Mesendoderm (in vitro differentiated cells): Measurements from ENCODE around the gene RWDD2A.

Source experiments
- DNase-seq: peaks from one replicate; pipeline ENCODE4 v3.0.0; 2013
- H2AK5ac ChIP-seq: 2 replicates; pipeline ENCODE4 v1.6.1; 2013; ENCODE audit warnings: low read length, inconsistent platforms
- H2BK120ac ChIP-seq: 2 replicates; pipeline ENCODE4 v1.6.1; 2013; ENCODE audit warnings: low read depth, mild to moderate bottlenecking, low read length, moderate library complexity, mixed read lengths
- H2BK15ac ChIP-seq: replicated peaks from 2 replicates; pipeline ENCODE4 v1.6.1; 2013; ENCODE audit warnings: low read depth, mild to moderate bottlenecking, moderate library complexity
- H2BK5ac ChIP-seq: 2 replicates; pipeline ENCODE4 v1.6.1; 2013; ENCODE audit warnings: low read length, inconsistent platforms
- H3K18ac ChIP-seq: 2 replicates; pipeline ENCODE4 v1.6.1; 2013; ENCODE audit warnings: mild to moderate bottlenecking, low read length, mixed read lengths
- H3K23ac ChIP-seq: one replicate; pipeline ENCODE4 v1.6.1; 2013; ENCODE audit warnings: low read length
- H3K27ac ChIP-seq: 2 replicates; pipeline ENCODE4 v1.5.1; 2013; ENCODE audit warnings: low read depth, mild to moderate bottlenecking, inconsistent platforms, low read length, moderate library complexity
- H3K27me3 ChIP-seq: 2 replicates; pipeline ENCODE4 v1.6.1; 2013; ENCODE audit warnings: low read length, control low read depth, mild to moderate bottlenecking, inconsistent platforms; ENCODE audit not compliant: insufficient read depth, poor library complexity
- H3K36me3 ChIP-seq: 2 replicates; pipeline ENCODE4 v1.6.1; 2013; ENCODE audit warnings: low read length, inconsistent platforms; ENCODE audit not compliant: control insufficient read depth, insufficient read depth
- H3K4ac ChIP-seq: one replicate; pipeline ENCODE4 v1.6.1; 2013; ENCODE audit warnings: low read depth, mild to moderate bottlenecking, low read length, moderate library complexity
- H3K4me1 ChIP-seq: 2 replicates; pipeline ENCODE4 v1.6.1; 2013; ENCODE audit warnings: low read depth, low read length, inconsistent platforms; ENCODE audit not compliant: control insufficient read depth
- H3K4me2 ChIP-seq: 2 replicates; pipeline ENCODE4 v1.6.1; 2013; ENCODE audit warnings: low read length
- H3K4me3 ChIP-seq: 2 replicates; pipeline ENCODE4 v1.5.1; 2013; ENCODE audit warnings: mild to moderate bottlenecking, low read length
- H3K56ac ChIP-seq: one replicate; pipeline ENCODE4 v1.6.1; 2013; ENCODE audit warnings: low read length
- H3K79me1 ChIP-seq: 2 replicates; pipeline ENCODE4 v1.6.1; 2013; ENCODE audit warnings: low read length, inconsistent platforms
- H3K79me2 ChIP-seq: 2 replicates; pipeline ENCODE4 v1.6.1; 2013; ENCODE audit warnings: mild to moderate bottlenecking, low read length; ENCODE audit not compliant: control insufficient read depth, insufficient read depth
- H3K9ac ChIP-seq: 2 replicates; pipeline ENCODE4 v1.6.1; 2013; ENCODE audit warnings: low read length, inconsistent platforms
- H4K5ac ChIP-seq: one replicate; pipeline ENCODE4 v1.6.1; 2013; ENCODE audit warnings: low read length
- H4K8ac ChIP-seq: one replicate; pipeline ENCODE4 v1.6.1; 2013; ENCODE audit warnings: low read depth, mild to moderate bottlenecking, control low read depth, low read length, moderate library complexity
- WGBS: extraction: QIAGEN DNeasy Blood & Tissue Kit; methylation state at CpG from one replicate; pipeline ENCODE4 v1.1.7; 2013; ENCODE audit warnings: low lambda C conversion rate, missing lambda C conversion rate; ENCODE audit not compliant: insufficient coverage; ENCODE audit errors: extremely low coverage; 5-methylcytosine and 5-hydroxymethylcytosine counted together

Gene RWDD2A

DNA sequence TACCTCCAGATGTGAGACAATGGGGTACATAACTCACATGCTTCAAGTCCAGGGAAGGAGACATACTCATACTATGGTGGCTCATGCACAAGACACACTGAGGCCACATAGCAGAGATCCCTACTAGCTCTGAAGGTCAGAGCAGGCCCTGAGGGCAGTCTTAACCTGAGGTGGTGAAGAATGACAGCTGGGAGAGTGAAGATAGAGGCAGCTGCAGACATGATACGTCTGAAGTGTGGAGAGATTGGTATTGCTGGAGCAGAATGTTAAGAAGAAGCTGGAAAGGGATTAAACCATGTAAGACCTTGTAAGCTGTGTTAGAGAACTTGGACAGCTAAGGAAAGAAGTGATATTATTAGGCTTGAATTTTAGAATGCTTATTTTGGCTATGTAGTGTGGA lies 33.0 kb upstream of the RWDD2A start:
- Histone ChIP-seq H3K27ac (no peak overlapping the region), H3K4ac (no peak overlapping the region), H3K56ac (no peak overlapping the region), H3K27me3 (no peaks in the 10 kb centered on the region), H2BK120ac (no peak overlapping the region), H2BK5ac (no peak overlapping the region), H4K8ac (no peak overlapping the region), H3K4me1 (no peaks in the 10 kb centered on the region), H3K4me2 (no peak overlapping the region), H3K23ac (no peak overlapping the region), H2AK5ac (no peak overlapping the region), H3K79me2 (no peaks in the 10 kb centered on the region), H3K4me3 (no peak overlapping the region), H3K18ac (no peak overlapping the region), H3K79me1 (no peaks in the 10 kb centered on the region), H3K36me3 (no peaks in the 10 kb centered on the region), H3K9ac (no peak overlapping the region), H4K5ac (no peak overlapping the region), H2BK15ac (no peak overlapping the region)
- WGBS: no CpG with 5 or more reads among the region's 1 CpG
- DNase-seq: peak; percentile 3

DNA sequence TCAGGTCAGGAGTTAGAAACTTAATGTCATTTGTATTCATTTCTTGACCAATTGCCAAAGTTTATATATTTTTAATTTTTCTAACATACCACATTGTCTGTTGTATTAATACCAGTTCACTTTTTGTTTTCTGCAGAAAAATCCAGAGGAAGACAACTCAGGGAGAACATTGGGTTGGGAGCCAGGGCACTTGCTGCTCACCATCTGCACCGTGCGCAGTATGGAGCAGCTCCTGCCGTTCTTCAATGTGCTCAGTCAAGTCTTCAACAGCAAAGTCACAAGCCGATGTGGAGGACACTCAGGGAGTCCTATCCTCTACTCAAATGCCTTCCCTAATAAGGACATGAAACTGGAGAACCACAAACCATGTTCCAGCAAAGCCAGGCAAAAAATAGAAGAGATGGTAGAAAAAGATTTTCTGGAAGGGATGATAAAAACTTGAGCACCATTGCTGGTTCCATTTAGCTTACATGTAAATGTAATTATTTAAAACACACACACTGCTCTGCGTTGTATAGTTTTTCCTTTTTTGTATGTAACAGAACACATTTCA lies 25.4 kb upstream of the RWDD2A start:
- no peak overlapping the region for H3K27ac ChIP-seq
- H3K79me1 ChIP-seq: no peaks in the 10 kb centered on the region
- no peak overlapping the region for H2BK15ac ChIP-seq
- H3K36me3 ChIP-seq: peaks cover 12% of the 10 kb centered on the region
- H4K5ac ChIP-seq: no peak overlapping the region
- H3K4me2 ChIP-seq: no peak overlapping the region
- H2AK5ac ChIP-seq: no peak overlapping the region
- H3K27me3 ChIP-seq: no peaks in the 10 kb centered on the region
- no peak for DNase-seq
- no peak overlapping the region for H3K4ac ChIP-seq
- H3K4me1 ChIP-seq: no peaks in the 10 kb centered on the region
- H3K23ac ChIP-seq: no peak overlapping the region
- no peak overlapping the region for H2BK5ac ChIP-seq
- no peak overlapping the region for H3K9ac ChIP-seq
- H3K18ac ChIP-seq: no peak overlapping the region
- H3K56ac ChIP-seq: no peak overlapping the region
- no peak overlapping the region for H4K8ac ChIP-seq
- no peaks in the 10 kb centered on the region for H3K79me2 ChIP-seq
- no CpG with 5 or more reads among the region's 5 CpGs for whole genome bisulfite sequencing
- H2BK120ac ChIP-seq: no peak overlapping the region
- no peak overlapping the region for H3K4me3 ChIP-seq

DNA sequence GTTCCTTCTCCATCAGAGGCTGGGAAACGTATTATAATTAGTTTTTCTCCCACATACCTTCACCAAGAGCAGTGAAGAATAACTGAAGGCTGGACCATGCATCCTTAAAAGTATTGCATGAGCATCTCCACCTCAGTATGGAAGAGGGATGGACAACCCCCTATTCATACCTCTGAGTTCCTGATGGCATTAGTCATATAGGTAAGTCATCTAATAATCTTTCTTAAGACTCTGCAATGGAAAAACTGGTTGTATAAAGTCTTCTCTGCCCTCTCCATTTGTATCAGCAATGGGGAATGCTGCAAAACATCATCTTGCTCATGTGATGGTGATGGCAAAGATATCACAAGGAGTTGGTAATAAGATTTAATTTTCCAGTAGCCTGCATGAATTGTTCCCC lies 24.6 kb upstream of the RWDD2A start:
- no peak for DNase-seq
- Histone ChIP-seq H3K4me1 (no peaks in the 10 kb centered on the region), H3K79me2 (no peaks in the 10 kb centered on the region), H4K5ac (no peak overlapping the region), H3K4me2 (no peak overlapping the region), H3K27ac (no peak overlapping the region), H3K18ac (no peak overlapping the region), H3K23ac (no peak overlapping the region), H4K8ac (no peak overlapping the region), H3K56ac (no peak overlapping the region), H3K9ac (no peak overlapping the region), H2BK15ac (no peak overlapping the region), H3K27me3 (no peaks in the 10 kb centered on the region), H3K4me3 (no peak overlapping the region), H2BK5ac (no peak overlapping the region), H3K79me1 (no peaks in the 10 kb centered on the region), H3K4ac (no peak overlapping the region), H2BK120ac (no peak overlapping the region), H2AK5ac (no peak overlapping the region), H3K36me3 (peaks cover 14% of the 10 kb centered on the region)
- WGBS: no CpG with 5 or more reads among the region's 1 CpG

DNA sequence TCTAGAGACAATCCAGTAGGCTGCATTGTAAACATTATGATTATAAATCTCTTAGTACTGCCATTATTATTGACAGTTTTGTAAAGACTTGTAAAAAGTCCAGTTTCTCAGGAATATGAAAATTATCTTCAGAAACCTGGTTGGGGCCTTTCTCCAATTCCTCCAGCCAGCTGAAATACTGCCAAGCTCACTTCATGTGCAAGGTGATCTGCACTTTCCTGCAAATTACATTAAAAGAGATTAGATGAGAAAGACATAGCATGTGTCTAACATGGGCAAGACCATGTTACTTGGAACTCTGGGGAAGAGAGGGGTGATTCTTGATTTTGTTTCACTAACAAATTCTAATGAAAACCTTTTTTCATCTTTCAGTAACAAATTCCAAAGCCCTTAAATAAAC lies 24.1 kb upstream of the RWDD2A start:
- Histone ChIP-seq H3K9ac (no peak overlapping the region), H3K56ac (no peak overlapping the region), H3K27me3 (no peaks in the 10 kb centered on the region), H3K4me2 (no peak overlapping the region), H3K79me1 (no peaks in the 10 kb centered on the region), H2AK5ac (no peak overlapping the region), H3K36me3 (peaks cover 14% of the 10 kb centered on the region), H3K4me3 (no peak overlapping the region), H2BK15ac (no peak overlapping the region), H4K5ac (no peak overlapping the region), H2BK120ac (no peak overlapping the region), H3K79me2 (no peaks in the 10 kb centered on the region), H3K4ac (no peak overlapping the region), H2BK5ac (no peak overlapping the region), H3K27ac (no peak overlapping the region), H3K4me1 (no peaks in the 10 kb centered on the region), H3K18ac (no peak overlapping the region), H4K8ac (no peak overlapping the region), H3K23ac (no peak overlapping the region)
- no peak for DNase-seq

DNA sequence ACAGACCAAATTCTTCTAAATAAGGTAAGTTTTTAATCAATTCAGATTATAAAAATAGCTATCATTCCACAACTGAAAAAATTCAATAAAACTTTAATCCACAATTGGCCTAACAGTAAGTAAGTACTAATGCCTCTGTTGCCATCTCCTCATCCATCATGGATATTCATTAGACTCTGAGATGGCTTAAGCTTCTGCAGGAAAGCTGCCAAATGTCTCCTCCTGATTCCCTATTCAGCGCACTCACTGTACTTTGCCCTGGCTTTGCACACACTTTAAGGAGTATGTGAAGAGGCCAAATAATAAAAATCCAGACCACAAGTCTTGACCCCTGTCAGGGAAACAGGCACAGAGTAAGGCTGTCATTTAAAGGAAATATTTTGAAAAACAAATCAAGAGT lies 23.6 kb upstream of the RWDD2A start:
- Histone ChIP-seq H2BK15ac (no peak overlapping the region), H3K23ac (no peak overlapping the region), H3K18ac (no peak overlapping the region), H3K27ac (no peak overlapping the region), H4K5ac (no peak overlapping the region), H3K9ac (no peak overlapping the region), H4K8ac (no peak overlapping the region), H3K56ac (no peak overlapping the region), H3K4me2 (no peak overlapping the region), H2BK120ac (no peak overlapping the region), H2BK5ac (no peak overlapping the region), H3K4me1 (no peaks in the 10 kb centered on the region), H2AK5ac (no peak overlapping the region), H3K79me1 (no peaks in the 10 kb centered on the region), H3K4ac (no peak overlapping the region), H3K4me3 (no peak overlapping the region), H3K27me3 (no peaks in the 10 kb centered on the region), H3K79me2 (no peaks in the 10 kb centered on the region), H3K36me3 (peaks cover 14% of the 10 kb centered on the region)
- DNase-seq: no peak
- no CpG with 5 or more reads among the region's 1 CpG for WGBS

DNA sequence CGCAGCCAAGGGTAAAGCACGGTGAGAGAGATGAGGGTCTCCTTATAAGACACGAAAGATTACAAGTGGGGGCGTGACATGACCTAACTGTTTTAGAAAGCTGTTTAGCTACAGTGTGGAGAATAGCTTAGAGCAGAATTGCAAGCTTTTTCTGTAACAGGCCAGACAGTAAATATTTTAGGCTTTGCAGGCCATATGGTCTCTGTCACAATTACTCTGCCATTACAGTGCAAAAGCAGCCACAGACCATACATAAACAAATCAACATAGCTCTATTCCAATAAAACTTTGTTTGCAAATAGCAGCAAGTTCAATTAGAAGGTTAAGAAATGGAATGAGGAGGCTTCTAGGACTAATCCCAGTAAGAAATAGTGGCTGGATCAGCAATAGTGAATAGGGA lies 16.9 kb upstream of the RWDD2A start:
- WGBS: no CpG with 5 or more reads among the region's 4 CpGs
- H3K27ac ChIP-seq: no peak overlapping the region
- H3K9ac ChIP-seq: no peak overlapping the region
- no peak overlapping the region for H2BK120ac ChIP-seq
- no peak overlapping the region for H2BK15ac ChIP-seq
- H2BK5ac ChIP-seq: no peak overlapping the region
- H3K4me1 ChIP-seq: no peaks in the 10 kb centered on the region
- H2AK5ac ChIP-seq: no peak overlapping the region
- no peaks in the 10 kb centered on the region for H3K27me3 ChIP-seq
- H4K8ac ChIP-seq: no peak overlapping the region
- H3K79me2 ChIP-seq: no peaks in the 10 kb centered on the region
- no peak overlapping the region for H3K4ac ChIP-seq
- H3K4me2 ChIP-seq: no peak overlapping the region
- H3K56ac ChIP-seq: no peak overlapping the region
- no peak overlapping the region for H4K5ac ChIP-seq
- peaks cover 6% of the 10 kb centered on the region for H3K36me3 ChIP-seq
- H3K23ac ChIP-seq: no peak overlapping the region
- H3K18ac ChIP-seq: no peak overlapping the region
- H3K4me3 ChIP-seq: no peak overlapping the region
- no peaks in the 10 kb centered on the region for H3K79me1 ChIP-seq
- no peak for DNase-seq
